Activated CD8-positive, alpha-beta T cell treated with anti-CD3 and anti-CD28 coated beads for 36 hours (primary cell): Measurements from ENCODE around the gene MACC1. TPM values are rescaled to one million over a fixed set of nuclear protein-coding genes. Genes with fewer than 3 reads are reported as not detected.

Experiments used
- ATAC-seq: fragments of 200-7000 bp; cut with Tn5 transposase; one replicate; pipeline ENCODE4 v1.10.0; 2021; ENCODE audit warnings: mild to moderate bottlenecking, moderate library complexity
- CTCF ChIA-PET: fragments of 350-600 bp; sonication (Branson Sonifier 250); formaldehyde crosslinking; loops from one replicate; lab custom pipeline; 2021; ENCODE audit warnings: antibody characterized with exemption; lab: Charles Lee
- POLR2A ChIA-PET: fragments of 350-600 bp; sonication (Branson Sonifier 250); formaldehyde crosslinking; loops from one replicate; lab custom pipeline; 2021; ENCODE audit warnings: antibody characterized with exemption; lab: Charles Lee
- DNase-seq: peaks from one replicate; pipeline ENCODE4 v3.0.0-alpha.2; 2020
- H3K27ac Mint-ChIP-seq: one replicate; pipeline ENCODE4 v1.8.0; 2021; ENCODE audit warnings: mild to moderate bottlenecking, mixed read lengths
- H3K27me3 Mint-ChIP-seq: one replicate; pipeline ENCODE4 v1.8.0; 2021; ENCODE audit warnings: mixed read lengths
- H3K36me3 Mint-ChIP-seq: one replicate; pipeline ENCODE4 v1.8.0; 2021; ENCODE audit warnings: low read depth, mixed read lengths
- H3K4me1 Mint-ChIP-seq: one replicate; pipeline ENCODE4 v1.8.0; 2021; ENCODE audit warnings: low read depth, mixed read lengths
- H3K4me3 Mint-ChIP-seq: one replicate; pipeline ENCODE4 v1.8.0; 2021; ENCODE audit warnings: mild to moderate bottlenecking, moderate library complexity, mixed read lengths
- H3K9me3 Mint-ChIP-seq: one replicate; pipeline ENCODE4 v1.8.0; 2021; ENCODE audit warnings: mixed read lengths
- CTCF ChIP-seq: fragments of 200-600 bp; IDR thresholded peaks from one replicate; pipeline ENCODE4 v1.8.0; 2022; ENCODE audit warnings: antibody characterized with exemption, mild to moderate bottlenecking
- intact Hi-C: fragments of 100-400 bp; cut with micrococcal nuclease; formaldehyde crosslinking; loops from one replicate; pipeline ENCODE4 v1.10.0; 2022
- total RNA-seq, 2 experiments: library from RNA; stranded (reverse); gene quantifications; one replicate each; pipeline ENCODE4 v1.2.3, GENCODE V29; 2021

Gene MACC1
- total RNA-seq, 2 experiments from 2014 or later, result 0.14 to 0.38 TPM

- no peak for DNase-seq
- ATAC-seq, result no peak
- H3K27me3 Mint-ChIP-seq, result no peaks in the 10 kb centered on the region
- H3K4me1 Mint-ChIP-seq, result no peaks in the 10 kb centered on the region
- no peak overlapping the region for H3K4me3 Mint-ChIP-seq
- intact Hi-C loops, result no loop called here
- ChIA-PET POLR2A (no interaction called here), CTCF (no interaction called here)
- TF ChIP-seq CTCF, result no peak
- H3K9me3 Mint-ChIP-seq, result peaks cover 9% of the 10 kb centered on the region
- H3K36me3 Mint-ChIP-seq, result no peaks in the 10 kb centered on the region
- no peak overlapping the region for H3K27ac Mint-ChIP-seq
Measured at GRCh38 chr7:20095862-20096261, 121.3 kb downstream of the MACC1 start.

DNA sequence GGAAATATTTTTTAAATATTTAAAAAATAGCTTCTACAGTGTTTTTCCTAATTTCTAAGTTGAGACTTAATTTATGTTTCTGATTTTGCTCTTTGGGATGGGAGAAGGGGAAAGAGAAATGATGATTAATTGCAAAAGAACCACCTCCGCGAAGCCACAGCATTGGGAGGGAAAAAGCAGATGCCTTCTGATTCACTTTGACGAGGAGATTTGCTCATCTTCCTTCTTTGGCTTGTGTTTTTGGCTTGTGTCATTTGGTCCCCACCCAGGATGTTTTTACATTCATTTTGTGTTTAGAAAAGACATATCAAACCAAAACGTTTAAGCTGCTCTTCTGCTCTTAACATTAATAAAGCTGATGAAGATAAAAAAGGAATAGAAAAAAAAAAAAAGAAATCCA lies 121.7 kb downstream of the MACC1 start:
- intact Hi-C loops, result no loop called here
- ChIA-PET CTCF (no interaction called here), POLR2A (no interaction called here)
- no peak overlapping the region for H3K27ac Mint-ChIP-seq
- no peak for TF ChIP-seq CTCF
- no peaks in the 10 kb centered on the region for H3K36me3 Mint-ChIP-seq
- H3K9me3 Mint-ChIP-seq, result peaks cover 9% of the 10 kb centered on the region
- H3K27me3 Mint-ChIP-seq, result no peaks in the 10 kb centered on the region
- no peak overlapping the region for H3K4me3 Mint-ChIP-seq
- DNase-seq (no peak), ATAC-seq (no peak)
- H3K4me1 Mint-ChIP-seq, result no peaks in the 10 kb centered on the region

DNA sequence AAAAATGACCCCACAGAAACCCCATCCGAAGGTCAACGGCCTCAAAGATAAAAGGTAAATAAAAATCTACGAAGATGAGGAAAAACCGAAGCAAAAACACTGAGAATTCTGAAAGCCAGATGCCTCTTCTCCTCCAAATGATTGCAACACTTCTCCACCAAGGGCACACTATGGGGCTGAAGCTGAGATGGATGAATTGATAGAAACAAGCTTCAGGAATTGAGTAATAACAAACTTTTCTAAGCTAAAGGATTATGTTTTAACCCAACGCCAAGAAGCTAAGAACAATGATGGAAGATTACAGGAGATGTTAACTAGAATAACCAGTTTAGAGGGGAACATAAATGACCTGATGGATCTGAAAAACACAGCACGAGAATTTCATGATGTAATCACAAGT lies 127.8 kb downstream of the MACC1 start:
- Mint-ChIP-seq H3K4me3 (no peak overlapping the region), H3K4me1 (no peaks in the 10 kb centered on the region), H3K27ac (no peak overlapping the region), H3K27me3 (no peaks in the 10 kb centered on the region), H3K36me3 (no peaks in the 10 kb centered on the region), H3K9me3 (peaks cover 4% of the 10 kb centered on the region)
- intact Hi-C loops, result no loop called here
- CTCF ChIA-PET, result no interaction called here
- no peak for DNase-seq
- TF ChIP-seq CTCF, result no peak
- ATAC-seq, result no peak
- POLR2A ChIA-PET, result no interaction called here

DNA sequence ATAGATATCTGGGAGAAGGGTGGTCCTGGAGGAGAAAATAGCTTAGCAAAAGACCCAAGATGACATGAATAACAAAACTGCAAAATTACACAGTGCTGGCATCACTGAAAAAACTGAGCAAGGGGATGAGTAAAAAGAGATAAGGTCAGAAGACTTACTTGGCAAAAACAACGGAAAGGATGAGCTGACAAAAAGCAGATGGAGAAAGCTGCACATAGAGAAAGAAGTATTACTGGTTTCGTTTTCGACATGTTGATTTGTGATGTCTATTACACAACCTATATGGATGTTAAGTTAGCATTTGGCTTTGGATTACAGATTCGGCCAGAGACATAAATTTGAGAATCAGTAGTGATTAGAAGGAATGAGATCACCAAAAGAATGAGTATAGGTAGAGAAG lies 132.1 kb downstream of the MACC1 start:
- TF ChIP-seq CTCF, result no peak
- no peak for DNase-seq
- no peak for ATAC-seq
- intact Hi-C loops, result no loop called here
- ChIA-PET POLR2A (no interaction called here), CTCF (no interaction called here)
- no peak overlapping the region for H3K27ac Mint-ChIP-seq
- H3K27me3 Mint-ChIP-seq, result no peaks in the 10 kb centered on the region
- H3K4me3 Mint-ChIP-seq, result no peak overlapping the region
- H3K4me1 Mint-ChIP-seq, result peaks cover 2% of the 10 kb centered on the region
- no peaks in the 10 kb centered on the region for H3K36me3 Mint-ChIP-seq
- H3K9me3 Mint-ChIP-seq, result no peaks in the 10 kb centered on the region

Other genes starting within 250 kb of the MACC1 start
- not detected for gene ITGB8, start 113.5 kb upstream of the MACC1 start, total RNA-seq